Peyer's patch (tissue), 4 donors: Measurements from ENCODE around the gene MIDN.

ENCODE experiments used
- POLR2A ChIP-seq, 2 donors: fragments of 450-650 bp; IDR thresholded peaks; one replicate each; pipeline ENCODE4 v1.5.1; 2017; ENCODE audit warnings: antibody characterized with exemption in 2 of 2, mild to moderate bottlenecking in 2 of 2, moderate library complexity in 2 of 2
- TF ChIP-seq, protein P1 (sequence below), 6 experiments: fragments of 450-650 bp in 4 of 6; fragments of 200-600 bp in 2 of 6; sonication (generic) in 1 of 6; IDR thresholded peaks; one replicate each; pipeline ENCODE4 v1.5.1; 2017 to 2019; ENCODE audit warnings: antibody characterized with exemption in 6 of 6, mild to moderate bottlenecking in 3 of 6, moderate library complexity in 1 of 6

DNA sequence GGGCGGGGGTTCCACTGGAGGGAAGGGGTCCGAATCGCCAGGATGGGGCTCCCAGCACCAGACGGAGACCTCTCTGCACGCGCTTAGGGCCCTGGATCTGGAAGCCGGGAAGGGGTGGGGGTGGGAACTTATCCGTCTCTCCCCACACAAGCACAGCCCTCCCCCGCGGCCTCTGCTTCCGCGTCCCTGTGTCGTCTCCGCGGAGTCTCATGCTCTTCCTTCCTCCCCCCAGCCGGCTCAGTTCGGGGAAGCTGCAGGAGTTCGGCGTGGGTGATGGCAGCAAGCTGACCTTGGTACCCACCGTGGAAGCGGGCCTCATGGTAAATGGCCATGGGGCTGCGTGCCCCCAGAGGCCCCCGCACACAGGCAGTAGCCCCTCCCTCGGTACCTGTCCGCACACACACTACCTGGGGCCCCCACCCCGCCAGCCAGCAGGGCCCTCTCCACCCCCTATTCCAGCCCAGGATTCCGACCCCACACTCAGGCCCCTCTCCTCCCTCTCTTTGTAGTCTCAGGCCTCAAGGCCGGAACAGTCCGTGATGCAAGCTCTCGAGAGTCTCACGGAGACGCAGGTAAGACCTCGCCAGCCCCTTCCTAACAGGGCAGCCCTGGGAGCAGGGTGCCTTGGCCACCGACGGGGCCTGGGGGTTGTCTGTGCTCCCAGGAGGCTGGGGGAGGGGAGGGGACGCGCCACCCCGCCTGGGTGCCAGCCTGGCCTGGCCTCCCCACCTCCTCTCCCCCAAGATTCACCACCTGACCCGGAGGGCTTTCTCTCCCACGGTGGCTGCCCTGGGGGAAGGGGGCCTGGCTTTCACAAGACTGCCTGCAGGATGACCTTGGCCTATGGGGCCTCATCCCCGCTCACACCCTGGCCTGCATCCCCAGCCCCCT lies 3.2 kb downstream of the MIDN start:
- TF ChIP-seq POLR2A (IDR thresholded peaks at IDR 0.05), result no peak
- TF ChIP-seq, protein P1, sequence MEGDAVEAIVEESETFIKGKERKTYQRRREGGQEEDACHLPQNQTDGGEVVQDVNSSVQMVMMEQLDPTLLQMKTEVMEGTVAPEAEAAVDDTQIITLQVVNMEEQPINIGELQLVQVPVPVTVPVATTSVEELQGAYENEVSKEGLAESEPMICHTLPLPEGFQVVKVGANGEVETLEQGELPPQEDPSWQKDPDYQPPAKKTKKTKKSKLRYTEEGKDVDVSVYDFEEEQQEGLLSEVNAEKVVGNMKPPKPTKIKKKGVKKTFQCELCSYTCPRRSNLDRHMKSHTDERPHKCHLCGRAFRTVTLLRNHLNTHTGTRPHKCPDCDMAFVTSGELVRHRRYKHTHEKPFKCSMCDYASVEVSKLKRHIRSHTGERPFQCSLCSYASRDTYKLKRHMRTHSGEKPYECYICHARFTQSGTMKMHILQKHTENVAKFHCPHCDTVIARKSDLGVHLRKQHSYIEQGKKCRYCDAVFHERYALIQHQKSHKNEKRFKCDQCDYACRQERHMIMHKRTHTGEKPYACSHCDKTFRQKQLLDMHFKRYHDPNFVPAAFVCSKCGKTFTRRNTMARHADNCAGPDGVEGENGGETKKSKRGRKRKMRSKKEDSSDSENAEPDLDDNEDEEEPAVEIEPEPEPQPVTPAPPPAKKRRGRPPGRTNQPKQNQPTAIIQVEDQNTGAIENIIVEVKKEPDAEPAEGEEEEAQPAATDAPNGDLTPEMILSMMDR (IDR thresholded peaks at IDR 0.05), result no peak
